Placental pericyte (primary cell): ENCODE results near the gene TMEM217. TPM values are rescaled to one million over a fixed set of nuclear protein-coding genes. Genes with fewer than 3 reads are reported as not detected.

Experiments
- small RNA-seq: library from RNA; depleted of rRNA; stranded (forward); fragments of <200 nt; gene quantifications from one replicate; pipeline ENCODE3, GENCODE V24; 2012; ENCODE audit warnings: low replicate concordance
- total RNA-seq: library from RNA; depleted of rRNA; stranded (reverse); fragments of >200 nt; gene quantifications from 2 replicates; pipeline ENCODE4 v1.2.3, GENCODE V29; 2012

TMEM217 gene
- total RNA-seq, result 2.8 and 2.9 TPM in 2 replicates

DNA sequence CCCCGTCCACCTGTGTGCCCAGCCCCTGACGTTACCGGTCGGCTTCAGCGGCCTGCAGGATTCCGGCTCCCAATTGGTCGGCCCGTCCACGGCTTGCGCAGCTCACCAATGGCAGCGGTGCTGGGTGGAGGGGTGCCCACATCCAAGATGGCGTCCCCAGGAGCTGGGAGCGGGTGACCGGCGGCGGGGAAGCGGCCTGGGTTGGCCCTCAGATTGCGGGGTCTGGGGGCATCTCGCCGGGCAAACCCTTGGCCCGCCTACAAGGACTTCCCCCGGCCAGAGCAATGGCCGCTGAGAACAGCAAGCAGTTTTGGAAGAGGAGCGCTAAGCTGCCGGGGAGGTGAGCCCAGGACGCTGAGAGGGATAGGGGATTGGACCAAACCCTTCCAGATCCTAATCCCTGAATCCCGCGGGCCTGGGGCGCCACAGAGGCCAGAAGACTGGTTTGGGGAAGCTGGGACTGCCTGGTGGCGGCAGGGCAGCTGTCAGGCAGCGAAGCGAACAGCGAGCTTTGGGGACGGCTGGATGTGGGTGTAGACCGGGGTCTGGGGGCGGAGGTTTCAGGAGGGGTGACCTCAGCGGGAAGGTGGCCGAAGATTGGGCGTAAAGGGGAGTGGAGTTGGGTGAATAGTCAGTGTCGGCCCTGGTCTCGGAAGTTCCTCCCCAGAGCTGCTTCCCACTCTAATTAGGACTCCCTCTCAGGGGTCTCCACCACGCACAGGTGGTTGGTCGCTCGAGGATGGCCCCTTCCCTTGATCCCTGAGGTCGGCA is at the start of gene TMEM217, which contains the start of gene TBC1D22B:
Gene TMEM217, minus strand, starts transcription at position 511 of the 771 bp plus-strand sequence. CDS start 39,114 bp downstream, outside the sequence.
Gene TBC1D22B, plus strand, starts transcription at position 139 of the 771 bp plus-strand sequence. Its CDS starts 146 bp downstream, at position 285.

GRCh38 chr6:37169496-37170272 is 88.3 kb downstream of the TMEM217 start, which contains the start of gene PIM1:
TSS of gene PIM1 (plus strand) at chr6:37170152. CDS start at chr6:37170576, 424 bp downstream.

Small RNA genes lying within 50 kb of the gene (small RNA-seq; reads per million reads assigned to genes)
- not detected for gene AL096712.1

Other genes starting within 250 kb of the TMEM217 start
- 8.9 and 28.2 TPM in 2 replicates for gene PIM1, start 88.0 kb downstream of the TMEM217 start, total RNA-seq
- gene TBC1D22B, start 372 bp downstream of the TMEM217 start, total RNA-seq, result 9.0 and 9.6 TPM in 2 replicates
- 16.2 TPM in 2 replicates for gene RNF8, start 95.8 kb upstream of the TMEM217 start, total RNA-seq
- 38.2 and 39.0 TPM in 2 replicates for gene CMTR1, start 175.1 kb upstream of the TMEM217 start, total RNA-seq
- 18.9 and 31.1 TPM in 2 replicates for gene CCDC167, start 241.7 kb upstream of the TMEM217 start, total RNA-seq